Stimulated activated effector memory CD8-positive, alpha-beta T cell treated with anti-CD3 and anti-CD28 coated beads, Interleukin-12 subunit alpha, Interleukin-12 subunit beta, amount 100 ng/mL, for 72 hours (primary cell): Measurements from ENCODE around the gene GATAD2A.
"Not testable (repeated sequence)": the region's sequence is repeated elsewhere in the genome, so short reads cannot be mapped to it uniquely, and the experiment has no call there.

Experiments
- ATAC-seq: fragments of 150-1000 bp; cut with Tn5 transposase; 2 replicates; pipeline ENCODE4 v1.10.0; 2021
- DNase-seq, 2 donors: peaks; one replicate each; pipeline ENCODE4 v3.0.0; 2021 to 2022; ENCODE audit warnings: low spot score in 2 of 2
- H3K27ac Mint-ChIP-seq: one replicate; pipeline ENCODE4 v1.8.0; 2022; ENCODE audit warnings: mild to moderate bottlenecking, mixed read lengths
- H3K36me3 Mint-ChIP-seq: one replicate; pipeline ENCODE4 v1.8.0; 2022; ENCODE audit warnings: mild to moderate bottlenecking, mixed read lengths
- H3K4me1 Mint-ChIP-seq: one replicate; pipeline ENCODE4 v1.8.0; 2022; ENCODE audit warnings: mixed read lengths
- H3K4me3 Mint-ChIP-seq: one replicate; pipeline ENCODE4 v1.8.0; 2022; ENCODE audit warnings: mild to moderate bottlenecking, mixed read lengths
- H3K9me3 Mint-ChIP-seq: one replicate; pipeline ENCODE4 v1.8.0; 2022; ENCODE audit warnings: mixed read lengths

Gene GATAD2A

GRCh38 chr19:19460258-19460731 lies 54.8 kb downstream of the GATAD2A start:
- H3K4me1 Mint-ChIP-seq, result peaks cover 91% of the 10 kb centered on the region
- ATAC-seq, result peak; percentile 68
- H3K27ac Mint-ChIP-seq, result peak overlapping the region; percentile 96
- no peaks in the 10 kb centered on the region for H3K9me3 Mint-ChIP-seq
- peak overlapping the region; percentile 80 for H3K4me3 Mint-ChIP-seq
- H3K36me3 Mint-ChIP-seq, result peaks cover 28% of the 10 kb centered on the region
- peak in 1 of 2 donors; percentile 74 for DNase-seq

GRCh38 chr19:19460761-19461265 lies 55.3 kb downstream of the GATAD2A start:
- H3K9me3 Mint-ChIP-seq, result no peaks in the 10 kb centered on the region
- H3K27ac Mint-ChIP-seq, result peak overlapping the region; percentile 96
- H3K36me3 Mint-ChIP-seq, result peaks cover 33% of the 10 kb centered on the region
- peak; percentile 83 for ATAC-seq
- DNase-seq, result peak in 1 of 2 donors; percentile 71
- peaks cover 92% of the 10 kb centered on the region for H3K4me1 Mint-ChIP-seq
- peak overlapping the region; percentile 80 for H3K4me3 Mint-ChIP-seq

GRCh38 chr19:19461306-19461670 lies 55.8 kb downstream of the GATAD2A start:
- Mint-ChIP-seq H3K9me3 (no peaks in the 10 kb centered on the region), H3K36me3 (peaks cover 38% of the 10 kb centered on the region), H3K4me3 (peak overlapping the region; percentile 80), H3K4me1 (peaks cover 94% of the 10 kb centered on the region), H3K27ac (peak overlapping the region; percentile 96)
- DNase-seq, result no peak
- ATAC-seq, result no peak

- no peak for ATAC-seq
- Mint-ChIP-seq H3K36me3 (peaks cover 44% of the 10 kb centered on the region), H3K4me1 (peaks cover 94% of the 10 kb centered on the region), H3K9me3 (no peaks in the 10 kb centered on the region), H3K4me3 (peak overlapping the region; percentile 80), H3K27ac (peak overlapping the region; percentile 96)
- no peak for DNase-seq
Observed at GRCh38 chr19:19461671-19462622, 56.5 kb downstream of the GATAD2A start.

GRCh38 chr19:19463348-19464117 lies 58.1 kb downstream of the GATAD2A start:
- ATAC-seq (no peak), DNase-seq (no peak)
- Mint-ChIP-seq H3K27ac (peak overlapping the region; percentile 96), H3K36me3 (peaks cover 60% of the 10 kb centered on the region), H3K4me3 (peak overlapping the region; percentile 80), H3K9me3 (peaks cover 4% of the 10 kb centered on the region), H3K4me1 (peaks cover 81% of the 10 kb centered on the region)

- ATAC-seq (no peak), DNase-seq (no peak)
- Mint-ChIP-seq H3K9me3 (peaks cover 7% of the 10 kb centered on the region), H3K36me3 (peaks cover 64% of the 10 kb centered on the region), H3K4me3 (no peak overlapping the region), H3K27ac (peak overlapping the region; percentile 96), H3K4me1 (peaks cover 71% of the 10 kb centered on the region)
Observed at GRCh38 chr19:19464339-19465098, 59.0 kb downstream of the GATAD2A start.

GRCh38 chr19:19465436-19466070 lies 60.1 kb downstream of the GATAD2A start:
- DNase-seq, result no peak
- peaks cover 64% of the 10 kb centered on the region for H3K4me1 Mint-ChIP-seq
- peaks cover 7% of the 10 kb centered on the region for H3K9me3 Mint-ChIP-seq
- H3K27ac Mint-ChIP-seq, result peak overlapping the region; percentile 96
- no peak for ATAC-seq
- peaks cover 64% of the 10 kb centered on the region for H3K36me3 Mint-ChIP-seq
- H3K4me3 Mint-ChIP-seq, result no peak overlapping the region

GRCh38 chr19:19466201-19466600 lies 60.7 kb downstream of the GATAD2A start:
- peaks cover 7% of the 10 kb centered on the region for H3K9me3 Mint-ChIP-seq
- no peak overlapping the region for H3K4me3 Mint-ChIP-seq
- H3K4me1 Mint-ChIP-seq, result peaks cover 64% of the 10 kb centered on the region
- no peak for ATAC-seq
- DNase-seq, result no peak
- peaks cover 60% of the 10 kb centered on the region for H3K36me3 Mint-ChIP-seq
- peak overlapping the region; percentile 17 for H3K27ac Mint-ChIP-seq

- H3K4me3 Mint-ChIP-seq, result no peak overlapping the region
- DNase-seq, result no peak
- peaks cover 72% of the 10 kb centered on the region for H3K36me3 Mint-ChIP-seq
Observed at GRCh38 chr19:19468424-19469050, 63.1 kb downstream of the GATAD2A start.

GRCh38 chr19:19470579-19470978 lies 65.1 kb downstream of the GATAD2A start:
- no peak overlapping the region for H3K4me3 Mint-ChIP-seq
- peaks cover 7% of the 10 kb centered on the region for H3K9me3 Mint-ChIP-seq
- peaks cover 74% of the 10 kb centered on the region for H3K36me3 Mint-ChIP-seq
- peak overlapping the region; percentile 37 for H3K27ac Mint-ChIP-seq
- DNase-seq, result no peak
- H3K4me1 Mint-ChIP-seq, result peaks cover 59% of the 10 kb centered on the region
- ATAC-seq, result no peak

More at GRCh38 chr19:19468424-19469050, 63.1 kb downstream of the GATAD2A start:
- Mint-ChIP-seq H3K9me3 (peaks cover 7% of the 10 kb centered on the region), H3K27ac (no peak overlapping the region), H3K4me1 (peaks cover 59% of the 10 kb centered on the region)
- ATAC-seq, result no peak

GRCh38 chr19:19471682-19472081 lies 66.2 kb downstream of the GATAD2A start:
- peaks cover 7% of the 10 kb centered on the region for H3K9me3 Mint-ChIP-seq

GRCh38 chr19:19472106-19472505 lies 66.6 kb downstream of the GATAD2A start:
- H3K9me3 Mint-ChIP-seq, ATAC-seq, H3K4me3 Mint-ChIP-seq, DNase-seq: not testable (repeated sequence)
- Mint-ChIP-seq H3K27ac (peak overlapping the region; percentile 17), H3K36me3 (peaks cover 71% of the 10 kb centered on the region), H3K4me1 (peaks cover 61% of the 10 kb centered on the region)

More at GRCh38 chr19:19471682-19472081, 66.2 kb downstream of the GATAD2A start:
- Mint-ChIP-seq H3K4me1 (peaks cover 61% of the 10 kb centered on the region), H3K4me3 (no peak overlapping the region), H3K36me3 (peaks cover 72% of the 10 kb centered on the region), H3K27ac (peak overlapping the region; percentile 17)
- DNase-seq (no peak), ATAC-seq (no peak)

- ATAC-seq (no peak), DNase-seq (no peak)
- peaks cover 71% of the 10 kb centered on the region for H3K36me3 Mint-ChIP-seq
- peak overlapping the region; percentile 95 for H3K27ac Mint-ChIP-seq
- H3K9me3 Mint-ChIP-seq, result no peaks in the 10 kb centered on the region
- peak overlapping the region; percentile 45 for H3K4me3 Mint-ChIP-seq
- peaks cover 74% of the 10 kb centered on the region for H3K4me1 Mint-ChIP-seq
Observed at GRCh38 chr19:19475015-19475765, 69.7 kb downstream of the GATAD2A start.
